ENCODE results near the gene SIRPA. TPM values are rescaled to one million over a fixed set of nuclear protein-coding genes. Genes with fewer than 3 reads are reported as not detected.

Gene SIRPA
- total RNA-seq, 1 experiment from 2014 or later = 12.8 TPM

- Histone ChIP-seq H3K4me3 (ENCODE audit: low read length) (no peak overlapping the region), H3F3A (ENCODE audit: low read length, unreplicated experiment) (no peaks in the 10 kb centered on the region), H3K9ac (ENCODE audit: low read length) (no peak overlapping the region), H3K4me1 (ENCODE audit: insufficient read depth, low read length) (no peaks in the 10 kb centered on the region), H3K36me3 (ENCODE audit: low read depth, low read length) (no peaks in the 10 kb centered on the region), H3K27me3 (ENCODE audit: low read length) (0 out of 2 replicates have a peak, but pooled peaks cover 5% of the 10 kb centered on the region), H3K4me2 (ENCODE audit: low read length) (no peak overlapping the region), H3K9me3 (ENCODE audit: low read length) (no peaks in the 10 kb centered on the region), H3K79me2 (ENCODE audit: low read length) (no peaks in the 10 kb centered on the region), H3K27ac (ENCODE audit: low read length) (no peak overlapping the region), H3K9me2 (replicated peaks; ENCODE audit: low read length) (no peaks in the 10 kb centered on the region), H4K20me1 (ENCODE audit: low read length) (no peaks in the 10 kb centered on the region), H2AFZ (ENCODE audit: low read length) (no peak overlapping the region)
- DNase-seq (no peak), ATAC-seq (no peak)
- intact Hi-C loops (cut with micrococcal nuclease) = no loop called here
- TF ChIP-seq EZH2 (IDR thresholded peaks at IDR 0.05; ENCODE audit: low read length, unreplicated experiment) = no peak
- ChIA-PET POLR2A (ENCODE audit: unreplicated experiment) (no interaction called here), CTCF (no interaction called here)
- BruUV-seq (replicated peaks) = no TSS peak
These were observed 48.3 kb upstream of the SIRPA start for GRCh38 chr20:1846876-1847275.

GRCh38 chr20:1847780-1848179 lies 47.4 kb upstream of the SIRPA start:
- Histone ChIP-seq H3K4me1 (ENCODE audit: insufficient read depth, low read length) (no peaks in the 10 kb centered on the region), H3K36me3 (ENCODE audit: low read depth, low read length) (no peaks in the 10 kb centered on the region), H3K9me3 (ENCODE audit: low read length) (no peaks in the 10 kb centered on the region), H3K27me3 (ENCODE audit: low read length) (peaks cover 7% of the 10 kb centered on the region; the same call in 1 of the 2 replicates), H2AFZ (ENCODE audit: low read length) (no peak overlapping the region), H3K79me2 (ENCODE audit: low read length) (no peaks in the 10 kb centered on the region), H4K20me1 (ENCODE audit: low read length) (no peaks in the 10 kb centered on the region), H3F3A (ENCODE audit: low read length, unreplicated experiment) (no peaks in the 10 kb centered on the region), H3K9ac (ENCODE audit: low read length) (no peak overlapping the region), H3K9me2 (replicated peaks; ENCODE audit: low read length) (no peaks in the 10 kb centered on the region), H3K4me3 (ENCODE audit: low read length) (no peak overlapping the region), H3K27ac (ENCODE audit: low read length) (no peak overlapping the region), H3K4me2 (ENCODE audit: low read length) (no peak overlapping the region)
- POLR2A ChIA-PET (ENCODE audit: unreplicated experiment) = no interaction called here
- TF ChIP-seq EZH2phosphoT487 (IDR thresholded peaks at IDR 0.05; ENCODE audit: borderline replicate concordance, low read length) (no peak), EZH2 (IDR thresholded peaks at IDR 0.05; ENCODE audit: low read length, unreplicated experiment) (no peak), CTCF (conservative IDR thresholded peaks at IDR 0.05; ENCODE audit: low read depth, low read length) (no peak)
- no TSS peak for BruUV-seq (replicated peaks)
- no peak for DNase-seq
- CTCF ChIA-PET = no interaction called here
- no peak for ATAC-seq
- intact Hi-C loops (cut with micrococcal nuclease) = no loop called here

- Histone ChIP-seq H3K79me2 (ENCODE audit: low read length) (no peaks in the 10 kb centered on the region), H3K4me3 (ENCODE audit: low read length) (no peak overlapping the region), H3K9ac (ENCODE audit: low read length) (no peak overlapping the region), H3K27ac (ENCODE audit: low read length) (no peak overlapping the region), H3K9me2 (replicated peaks; ENCODE audit: low read length) (no peaks in the 10 kb centered on the region), H2AFZ (ENCODE audit: low read length) (no peak overlapping the region), H4K20me1 (ENCODE audit: low read length) (no peaks in the 10 kb centered on the region), H3F3A (ENCODE audit: low read length, unreplicated experiment) (no peaks in the 10 kb centered on the region), H3K27me3 (ENCODE audit: low read length) (peaks cover 13% of the 10 kb centered on the region; the same call in 1 of the 2 replicates), H3K4me1 (ENCODE audit: insufficient read depth, low read length) (no peaks in the 10 kb centered on the region), H3K4me2 (ENCODE audit: low read length) (no peak overlapping the region), H3K9me3 (ENCODE audit: low read length) (no peaks in the 10 kb centered on the region), H3K36me3 (ENCODE audit: low read depth, low read length) (no peaks in the 10 kb centered on the region)
- no peak for ATAC-seq
- intact Hi-C loops (cut with micrococcal nuclease) = no loop called here
- ChIA-PET CTCF (no interaction called here), POLR2A (ENCODE audit: unreplicated experiment) (interaction anchor here (0.6 kb wide), 1 partner anchor 622 kb away, joined by 3 read pairs; the partner anchor contains the start of gene SNRPB)
- TF ChIP-seq EZH2 (IDR thresholded peaks at IDR 0.05; ENCODE audit: low read length, unreplicated experiment) = no peak
- no peak for TF ChIP-seq CTCF (conservative IDR thresholded peaks at IDR 0.05; ENCODE audit: low read depth, low read length)
- no peak for TF ChIP-seq EZH2phosphoT487 (IDR thresholded peaks at IDR 0.05; ENCODE audit: borderline replicate concordance, low read length)
- DNase-seq = no peak
- BruUV-seq (replicated peaks) = no TSS peak
These were observed 46.8 kb upstream of the SIRPA start for GRCh38 chr20:1848373-1848772.

All from PC-3 (cell line).